ENCODE results near the gene TMEM134.

TMEM134 gene

GRCh38 chr11:67500831-67501715 is 32.0 kb upstream of the TMEM134 start:
- no peak for DNase-seq

- DNase-seq: no peak
These were observed 31.4 kb upstream of the TMEM134 start for GRCh38 chr11:67500484-67500821.

- no peak for DNase-seq
These were observed 30.9 kb upstream of the TMEM134 start for GRCh38 chr11:67499808-67500483.

DNA sequence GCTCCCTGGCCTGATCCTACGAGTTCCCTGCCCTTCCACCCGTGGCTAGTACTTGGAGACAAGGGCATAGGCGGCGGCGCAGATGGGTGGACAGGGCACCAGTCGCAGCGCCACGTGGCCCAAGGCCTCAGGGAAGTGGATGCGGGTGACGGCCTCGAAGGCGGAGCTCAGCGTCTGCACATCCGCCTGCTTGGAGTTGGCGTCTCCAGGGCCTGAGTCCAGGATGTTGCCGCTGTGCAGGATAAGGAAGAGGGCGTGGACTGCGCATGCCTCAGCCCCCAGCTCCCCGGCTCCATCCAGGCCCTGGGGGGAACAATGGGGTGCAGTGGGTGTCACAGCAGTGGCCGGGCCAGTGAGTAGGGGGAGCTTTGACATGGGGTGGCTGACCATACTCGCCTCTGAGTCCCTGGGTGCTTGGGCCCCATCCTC is 29.5 kb upstream of the TMEM134 start:
- no peak for DNase-seq

- no peak for DNase-seq
These were observed 28.7 kb upstream of the TMEM134 start for GRCh38 chr11:67497656-67498291.

- no peak for DNase-seq
These were observed 27.1 kb upstream of the TMEM134 start for GRCh38 chr11:67496113-67496512.

DNA sequence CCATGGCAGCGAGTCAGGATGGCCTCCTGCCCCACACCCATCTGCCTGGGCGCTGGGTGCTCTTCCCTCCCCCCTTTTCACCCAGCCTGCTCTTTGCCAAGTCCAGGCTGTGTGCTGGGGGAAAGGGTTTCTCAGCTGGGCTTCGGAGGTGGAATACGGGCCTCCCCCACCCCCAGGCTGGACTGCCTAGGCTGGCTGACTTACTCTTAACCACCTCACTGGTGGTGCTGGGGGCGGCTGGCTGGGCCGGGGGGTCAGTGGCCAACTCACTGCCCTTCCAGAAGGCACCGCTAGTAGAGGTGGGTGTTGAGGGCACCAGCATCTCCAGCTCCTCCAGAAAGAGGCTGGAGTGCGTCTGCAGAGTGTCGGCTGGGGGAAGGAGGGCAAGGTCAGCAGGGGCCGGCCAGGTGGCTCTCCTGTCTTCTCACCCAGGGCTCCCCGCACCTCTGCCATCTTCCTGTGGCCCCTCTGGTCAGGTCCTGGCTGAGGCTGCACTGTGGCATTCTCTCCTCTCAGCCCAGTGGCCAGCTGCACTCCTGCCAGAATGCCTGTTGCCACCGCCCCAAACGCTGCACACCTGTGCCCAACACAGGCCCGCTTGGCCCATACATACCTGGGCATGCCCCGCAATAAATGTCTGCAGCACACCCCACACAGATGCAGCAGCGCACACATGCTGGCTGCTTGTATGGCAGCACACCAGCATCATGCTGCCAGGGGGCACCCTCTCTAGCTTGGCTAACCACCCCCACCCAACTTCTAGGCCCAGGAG is 26.4 kb upstream of the TMEM134 start:
- DNase-seq: no peak

DNA sequence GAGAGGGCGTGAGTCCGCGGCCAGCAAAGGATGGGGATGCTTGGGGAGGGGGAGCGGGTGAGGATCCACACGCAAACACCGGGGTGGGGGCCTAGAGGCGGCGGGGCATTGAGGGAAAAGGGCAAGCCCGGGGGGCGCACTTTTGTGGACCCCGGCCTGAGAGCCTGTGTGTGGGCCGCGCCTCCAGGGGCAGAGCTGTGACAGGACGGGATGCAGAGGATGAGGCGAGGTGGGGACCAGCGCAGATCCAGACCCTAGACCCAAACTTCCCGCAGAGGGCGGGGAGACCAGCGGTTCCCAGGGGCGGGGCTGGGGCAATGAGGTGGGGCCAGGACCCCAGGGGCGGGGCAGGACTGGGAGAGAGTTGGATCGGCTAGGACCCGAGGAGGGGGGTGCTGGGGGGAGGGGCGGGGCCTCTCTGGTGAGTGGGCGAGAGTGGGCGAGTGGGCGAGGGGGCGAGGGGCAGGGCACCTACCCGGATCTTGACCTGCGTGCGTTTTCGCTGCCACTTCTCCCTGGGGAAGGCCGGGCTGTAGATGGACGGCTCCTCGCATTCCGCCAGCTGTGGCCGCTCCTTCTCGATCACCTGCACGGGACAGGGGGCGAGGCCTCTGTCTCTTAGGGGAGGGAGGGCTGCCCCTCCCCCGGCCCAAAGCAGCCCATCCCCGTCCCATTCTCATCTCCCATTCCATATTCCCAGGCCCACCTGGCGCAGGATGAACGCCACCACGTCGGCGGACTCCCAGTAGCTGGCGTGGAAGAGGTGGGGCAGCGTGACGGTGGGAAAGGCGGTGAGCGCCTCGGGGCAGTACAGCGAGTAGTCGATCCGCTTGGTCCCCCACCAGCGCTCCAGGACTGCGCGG is 25.6 kb upstream of the TMEM134 start:
- no peak for DNase-seq

DNA sequence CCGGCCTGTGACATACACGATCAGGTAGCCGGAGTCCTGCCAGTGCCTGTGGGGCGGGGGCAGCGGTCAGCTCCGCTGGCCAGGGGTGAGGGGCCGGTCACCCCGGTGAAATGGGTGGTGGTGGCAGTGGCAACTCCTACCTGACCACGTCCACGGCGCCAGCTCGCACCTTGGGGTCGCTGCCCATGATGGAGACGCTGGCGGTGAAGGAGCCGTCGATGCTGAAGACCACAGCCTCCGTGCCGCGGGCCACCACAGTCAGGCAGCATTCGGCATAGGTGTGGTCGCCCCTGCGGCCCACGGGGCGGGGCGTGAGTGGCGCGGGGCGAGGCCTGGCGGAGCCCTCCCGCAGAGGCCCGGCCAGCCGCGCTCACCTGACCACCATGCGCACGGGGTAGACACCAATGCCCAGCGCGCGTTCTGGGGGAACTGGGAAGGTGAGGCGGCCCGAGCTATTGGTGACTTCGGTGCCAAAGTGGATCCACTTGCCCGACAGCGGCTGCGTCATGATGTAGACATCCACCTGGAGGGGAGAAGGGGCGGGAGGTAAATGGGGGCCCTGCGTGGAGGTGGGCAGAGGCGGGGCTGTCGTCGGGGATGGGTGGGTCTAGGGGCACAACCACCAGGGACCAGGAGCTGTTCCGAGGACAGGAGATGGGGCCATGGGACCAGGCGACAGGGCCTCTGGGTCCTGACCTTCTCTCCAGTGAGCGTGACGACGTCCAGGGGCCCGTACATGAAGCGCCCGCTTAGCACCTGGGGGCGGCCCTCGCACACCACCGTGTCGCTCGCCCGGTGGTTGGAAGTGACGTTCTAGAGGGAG is 24.7 kb upstream of the TMEM134 start:
- DNase-seq: no peak

DNA sequence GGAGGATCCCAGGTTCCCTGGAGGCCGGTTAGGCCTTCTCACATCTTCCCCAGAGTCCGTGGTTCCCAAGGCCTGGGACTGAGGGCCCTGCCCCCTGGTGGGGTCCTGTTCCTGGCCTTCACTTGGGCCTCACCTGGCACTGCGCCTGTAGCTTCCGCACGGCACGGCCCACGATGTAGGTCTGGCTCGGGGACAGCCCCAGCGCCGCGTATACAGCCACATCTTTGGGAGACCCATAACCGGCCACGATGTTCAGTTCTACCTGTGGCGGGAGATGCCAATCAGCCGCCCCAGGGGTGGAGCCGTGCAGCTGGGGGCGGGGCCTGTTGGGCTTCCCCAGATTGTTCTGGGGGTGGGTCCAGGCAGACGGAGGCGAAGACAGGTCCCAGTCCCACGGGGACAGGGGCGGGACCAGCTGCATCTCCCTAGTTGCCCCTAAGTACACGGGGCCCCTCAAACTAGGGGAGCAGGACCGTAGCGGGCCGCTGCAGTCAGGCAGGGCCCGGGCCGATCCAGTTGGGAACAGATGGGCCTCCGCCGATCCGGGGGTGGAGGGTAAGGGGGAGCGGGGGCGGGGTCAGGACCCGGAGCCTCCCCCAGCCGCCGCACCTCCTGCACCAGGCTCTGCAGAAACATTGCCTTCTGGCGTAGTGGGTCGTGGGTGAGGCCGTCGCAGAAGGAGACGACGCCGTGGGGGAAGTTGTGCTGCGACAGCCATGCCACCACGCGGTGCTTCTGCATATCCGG is 23.9 kb upstream of the TMEM134 start:
- DNase-seq: no peak

DNA sequence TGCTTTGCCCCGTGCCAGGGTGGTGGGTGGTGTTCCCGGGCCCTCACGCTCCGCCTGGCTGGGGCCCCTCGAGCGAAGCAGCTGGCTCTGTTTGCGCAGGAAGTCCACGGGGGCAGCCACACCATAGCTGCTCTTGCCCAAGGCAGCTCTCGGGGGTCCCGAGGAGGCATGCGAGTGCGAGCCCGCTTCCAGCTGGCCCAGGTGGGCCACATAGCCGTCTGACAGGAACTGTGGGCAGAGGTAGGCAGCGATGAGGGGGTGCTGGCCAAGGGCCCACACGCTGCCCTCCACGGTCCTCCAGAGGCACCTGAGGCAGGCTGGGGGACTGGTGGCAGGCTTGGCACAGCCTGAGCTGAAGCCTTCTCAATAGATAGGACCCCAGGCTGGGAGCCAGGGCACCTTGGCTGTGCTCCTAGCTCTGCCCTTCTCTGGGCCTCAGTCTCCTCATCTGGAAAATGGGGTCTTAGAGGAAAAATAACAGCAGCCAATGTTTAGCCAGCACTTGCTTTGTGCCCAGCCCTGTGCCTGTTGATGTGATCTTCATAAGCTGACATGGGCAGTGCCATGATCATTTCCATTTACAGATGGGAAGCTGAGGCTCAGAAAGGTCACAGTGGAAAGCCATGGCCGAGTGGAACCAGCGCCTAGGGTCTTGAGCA is 23.1 kb upstream of the TMEM134 start:
- no peak for DNase-seq

DNA sequence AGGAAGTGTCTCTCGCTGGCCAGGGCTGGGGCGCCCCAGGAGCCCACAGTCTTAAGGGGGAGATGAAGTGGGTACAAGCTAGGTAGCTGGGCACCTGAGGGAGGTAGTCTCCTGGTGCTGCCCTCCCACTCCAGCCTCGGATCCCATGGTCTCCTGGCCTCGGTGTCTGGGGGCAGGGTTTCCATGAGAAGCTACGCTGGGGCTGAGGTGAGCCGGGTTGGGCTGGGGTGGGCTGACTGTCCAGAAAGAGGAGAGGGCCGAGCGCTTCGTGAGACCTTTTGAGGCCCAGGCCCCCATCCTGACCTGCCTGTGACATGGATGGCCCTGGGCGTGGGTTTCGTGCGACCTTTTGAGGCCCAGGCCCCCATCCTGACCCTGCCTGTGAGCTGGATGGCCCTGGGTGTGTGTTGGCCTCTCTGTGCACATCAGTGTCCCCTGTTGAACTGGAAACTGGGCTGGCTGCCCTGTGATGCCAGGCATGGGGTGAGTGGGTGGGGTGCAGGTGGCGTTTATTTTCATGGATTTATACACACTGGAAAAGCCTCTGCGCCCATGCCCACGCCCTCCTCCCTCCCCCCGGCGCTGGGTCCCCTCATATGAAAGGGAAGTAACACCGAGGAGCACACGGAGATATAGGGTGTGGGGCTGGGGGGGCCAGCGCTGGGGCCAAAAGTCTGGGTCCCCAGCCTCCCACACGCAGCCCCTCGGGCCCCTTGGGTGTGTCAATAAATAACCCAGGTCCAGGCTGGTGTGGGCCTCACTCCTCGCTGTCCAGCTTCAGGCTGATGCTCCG is 22.4 kb upstream of the TMEM134 start:
- no peak for DNase-seq

GRCh38 chr11:67490727-67491065 is 21.6 kb upstream of the TMEM134 start:
- DNase-seq: no peak

GRCh38 chr11:67489885-67490726 is 21.1 kb upstream of the TMEM134 start:
- no peak for DNase-seq

DNA sequence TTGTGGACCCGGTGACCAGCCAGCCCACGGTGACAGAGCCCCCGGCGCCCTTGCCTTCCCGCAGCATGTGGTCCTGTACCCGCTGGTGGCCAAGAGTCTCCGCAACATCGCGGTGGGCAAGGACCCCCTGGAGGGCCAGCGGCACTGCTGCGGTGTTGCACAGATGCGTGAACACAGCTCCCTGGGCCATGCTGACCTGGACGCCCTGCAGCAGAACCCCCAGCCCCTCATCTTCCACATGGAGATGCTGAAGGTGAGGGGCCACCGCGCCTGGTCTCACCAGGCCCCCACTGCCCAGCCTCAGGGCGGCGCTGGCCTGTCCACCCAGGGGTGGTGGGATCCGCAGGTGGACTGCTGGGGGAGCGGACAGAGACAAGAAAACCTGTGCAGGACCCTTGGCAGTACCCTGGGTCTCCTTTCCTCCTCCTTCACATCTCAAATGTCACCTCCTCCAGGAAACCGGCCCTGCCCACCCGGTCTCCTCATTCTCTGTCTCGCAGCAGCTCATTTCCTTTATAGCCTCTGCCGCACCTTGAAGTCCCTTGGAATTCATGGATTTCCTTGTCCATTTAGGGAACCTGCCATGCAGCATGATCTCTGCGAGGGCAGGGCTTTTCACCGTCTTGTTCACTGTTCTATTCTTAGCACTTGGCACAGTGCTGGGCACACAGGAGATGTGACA is 20.3 kb upstream of the TMEM134 start:
- DNase-seq: no peak

- DNase-seq: peak; percentile 41
These were observed 17.6 kb upstream of the TMEM134 start for GRCh38 chr11:67486481-67487195.

DNA sequence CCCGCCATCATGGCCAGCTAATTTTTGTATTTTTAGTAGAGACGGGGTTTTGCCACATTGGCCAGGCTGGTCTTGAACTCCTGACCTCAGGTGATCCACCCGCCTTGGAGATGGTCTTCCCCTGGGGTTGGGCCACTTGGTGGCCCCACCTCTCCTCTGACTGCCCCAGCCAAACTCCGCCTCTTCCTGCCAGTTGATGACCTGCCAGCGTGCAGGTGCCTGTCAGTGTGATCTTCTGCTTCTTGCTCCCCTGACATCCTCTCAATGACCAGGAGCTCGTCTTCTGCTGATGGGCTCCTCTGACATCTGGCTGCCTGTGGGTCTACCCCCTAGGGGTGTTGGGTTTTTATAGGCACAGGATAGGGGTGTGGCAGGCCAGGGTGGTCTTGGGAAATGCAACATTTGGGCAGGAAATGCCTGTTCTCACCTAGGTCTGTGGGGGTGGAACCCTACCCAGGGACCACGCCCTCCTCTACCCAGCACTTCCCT is 16.9 kb upstream of the TMEM134 start:
- peak; percentile 75 for DNase-seq
